Hematopoietic multipotent progenitor cell treated with erythropoietin and hydrocortisone succinate and interleukin-3 and kit ligand, for 17 days (in vitro differentiated cells): ENCODE data around the gene CD36.
A peak's percentile ranks its signal among the peaks of the same experiment; 100 is the strongest.
"Not testable (repeated sequence)": the region's sequence is repeated elsewhere in the genome, so short reads cannot be mapped to it uniquely, and the experiment has no call there.

Experiments
- DNase-seq: peaks from one replicate; pipeline ENCODE4 v3.0.0-alpha.2; 2015; ENCODE audit warnings: low spot score

The CD36 gene

DNA sequence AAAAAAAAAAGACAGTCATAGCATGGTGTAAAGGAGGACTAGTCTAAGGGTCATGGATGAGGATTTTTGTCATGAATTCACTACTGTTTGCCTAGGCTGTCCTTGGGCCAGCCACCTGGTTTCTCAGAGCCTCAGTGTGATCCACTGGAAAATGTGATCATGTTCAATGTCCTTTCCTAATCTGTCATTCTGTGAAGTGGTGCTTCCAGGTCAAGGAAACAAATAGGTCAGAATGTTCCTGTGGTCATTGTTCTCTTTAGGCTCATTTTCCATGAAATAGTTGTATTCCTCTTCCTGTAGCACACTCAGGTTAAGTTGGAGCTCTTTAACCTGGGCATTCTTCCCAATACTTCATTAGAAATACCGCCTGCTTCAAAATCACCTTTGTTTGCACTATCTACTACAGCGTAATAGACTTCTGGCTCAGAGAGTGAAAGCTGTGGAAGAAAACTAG is 16.5 kb downstream of the CD36 start:
- DNase-seq: no peak

DNA sequence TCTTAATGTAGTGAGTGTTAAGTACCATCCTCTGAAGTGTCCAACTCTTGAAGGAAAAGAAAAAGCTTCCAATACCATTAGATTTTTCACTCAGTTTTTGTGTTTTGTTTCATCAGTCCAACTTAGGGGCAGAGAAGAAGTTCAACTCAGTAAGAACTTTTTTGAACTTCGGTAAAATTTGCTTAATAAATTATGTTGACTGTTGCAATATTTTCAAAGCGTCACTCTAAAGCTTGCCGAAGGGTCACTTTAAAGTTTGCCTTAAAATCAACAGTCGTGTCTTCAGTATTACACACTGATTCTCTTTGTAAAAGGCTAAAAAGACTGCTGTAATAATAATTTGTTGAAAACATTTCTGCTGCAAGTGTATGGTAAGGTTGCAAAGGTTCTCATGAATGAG is 17.6 kb downstream of the CD36 start:
- no peak for DNase-seq

DNA sequence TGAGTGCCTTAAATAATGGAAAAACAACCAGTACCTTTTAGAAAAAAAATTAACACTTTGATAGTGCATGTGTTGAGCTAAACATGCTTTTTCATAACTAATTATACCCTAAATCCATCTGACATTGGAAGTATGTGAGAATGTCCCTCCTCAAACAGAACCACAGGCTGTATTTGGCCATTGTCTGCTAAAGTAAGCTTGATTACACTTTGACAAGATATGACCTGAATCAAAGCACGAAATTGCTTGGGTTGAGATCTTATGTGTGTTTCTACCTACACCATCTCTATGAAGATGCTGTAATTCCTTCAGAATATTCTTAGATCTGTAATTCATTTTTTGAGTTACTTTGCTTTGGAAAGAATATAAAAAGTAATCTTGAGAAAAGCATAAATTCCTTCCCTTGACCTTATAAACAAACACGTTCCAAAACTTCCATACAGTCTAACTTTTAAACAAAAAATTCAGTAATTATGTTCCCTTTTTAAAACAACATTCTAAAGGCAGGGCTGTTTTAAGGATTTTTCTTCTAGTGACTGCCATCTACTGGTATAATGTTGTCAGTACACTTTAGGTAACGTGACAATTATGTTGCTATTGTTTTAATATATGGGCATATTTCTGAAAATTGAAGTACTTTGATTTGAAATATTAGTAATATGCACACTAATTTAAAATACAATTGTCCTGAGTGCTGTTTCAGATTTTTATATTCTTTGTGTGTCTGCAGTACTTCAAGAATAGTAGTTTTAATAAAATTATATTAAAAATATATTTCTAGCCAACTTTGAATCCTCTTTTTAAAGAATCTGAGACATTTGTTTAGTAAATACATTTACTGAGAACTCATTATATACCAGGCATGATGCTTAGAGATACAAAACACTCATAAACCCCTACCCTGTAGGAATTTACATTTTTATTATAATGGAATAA is 20.9 kb downstream of the CD36 start:
- peak; percentile 79 for DNase-seq

DNA sequence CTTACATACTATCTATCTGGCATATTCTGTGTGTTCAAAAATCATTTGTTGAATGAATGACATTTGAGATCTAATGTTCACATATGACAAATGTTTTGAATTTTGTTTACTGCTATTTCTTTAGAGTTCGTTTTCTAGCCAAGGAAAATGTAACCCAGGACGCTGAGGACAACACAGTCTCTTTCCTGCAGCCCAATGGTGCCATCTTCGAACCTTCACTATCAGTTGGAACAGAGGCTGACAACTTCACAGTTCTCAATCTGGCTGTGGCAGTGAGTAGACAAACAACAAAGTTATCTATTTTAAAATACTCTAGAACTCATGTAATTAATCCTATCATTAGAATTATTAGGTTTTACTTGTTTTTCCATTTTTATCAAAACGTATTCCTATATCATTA is 22.5 kb downstream of the CD36 start:
- no peak for DNase-seq

GRCh38 chr7:80661729-80662128 is 23.3 kb downstream of the CD36 start:
- no peak for DNase-seq

DNA sequence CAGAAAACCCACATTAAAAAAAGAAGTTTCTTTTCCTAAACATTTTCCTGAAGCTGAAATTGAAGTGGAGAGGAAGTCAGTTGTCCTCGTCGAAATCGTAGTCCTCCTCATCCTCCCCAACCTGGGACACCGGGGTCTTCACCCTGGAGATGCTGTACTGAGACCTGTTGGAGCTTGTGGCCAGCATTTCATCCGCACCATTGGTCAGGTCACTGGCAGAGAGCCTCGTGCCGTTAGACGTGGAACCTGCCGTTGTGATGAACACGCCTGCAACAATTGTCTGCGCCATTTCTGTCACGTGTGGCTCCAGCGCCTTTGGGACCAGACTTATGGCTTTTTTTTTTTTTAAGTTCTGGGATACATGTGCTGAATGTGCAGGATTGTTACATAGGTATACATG is 23.8 kb downstream of the CD36 start:
- no peak for DNase-seq

- no peak for DNase-seq
Measured at GRCh38 chr7:80665526-80665925, 27.1 kb downstream of the CD36 start.

GRCh38 chr7:80666376-80666775 is 27.9 kb downstream of the CD36 start:
- DNase-seq: no peak

DNA sequence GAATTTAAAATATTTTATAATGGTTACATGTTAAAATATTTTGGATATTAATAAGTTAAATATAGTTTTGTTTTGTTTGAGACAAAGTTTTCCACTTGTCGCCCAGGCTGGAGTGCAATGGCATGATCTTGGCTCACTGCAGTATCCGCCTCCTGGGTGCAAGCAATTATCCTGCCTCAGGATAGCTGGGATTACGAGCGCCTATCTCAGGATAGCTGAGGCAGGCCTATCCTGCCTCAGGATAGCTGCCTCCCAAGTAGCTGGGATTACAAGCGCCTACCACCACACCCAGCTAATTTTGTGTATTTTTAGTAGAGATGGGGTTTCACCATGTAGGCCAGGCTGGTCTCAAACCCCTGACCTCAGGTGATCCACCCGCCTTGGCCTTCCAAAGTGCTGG is 30.9 kb downstream of the CD36 start:
- DNase-seq: not testable (repeated sequence)

GRCh38 chr7:80671744-80672143 is 33.3 kb downstream of the CD36 start:
- no peak for DNase-seq

DNA sequence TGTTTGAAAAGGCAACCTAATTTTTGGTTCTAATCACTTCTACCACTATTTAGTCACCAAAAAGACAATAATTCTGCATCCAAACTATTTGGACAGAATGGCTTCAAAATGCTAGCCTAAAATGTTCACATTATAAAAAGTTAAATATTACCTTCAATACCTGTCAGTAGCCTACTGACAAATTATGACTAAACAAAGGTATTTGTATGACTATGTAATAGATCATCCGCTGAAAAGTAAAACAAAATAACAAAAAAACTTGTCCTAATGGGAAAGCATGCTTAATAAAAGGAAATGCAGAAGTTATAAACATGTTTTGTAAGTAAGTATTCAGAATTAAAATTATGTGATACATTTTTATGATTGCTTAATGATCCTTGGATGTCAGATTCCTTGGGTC is 36.6 kb downstream of the CD36 start:
- DNase-seq: no peak

- DNase-seq: no peak
Measured at GRCh38 chr7:80676404-80676803, 38.0 kb downstream of the CD36 start.

GRCh38 chr7:80677629-80678028 is 39.2 kb downstream of the CD36 start:
- no peak for DNase-seq

- no peak for DNase-seq
Measured at GRCh38 chr7:80678707-80679106, 40.3 kb downstream of the CD36 start.

- DNase-seq: no peak
Measured at GRCh38 chr7:80679921-80680907, 41.8 kb downstream of the CD36 start.

- peak; percentile 65 for DNase-seq
Measured at GRCh38 chr7:80681272-80681885, 42.9 kb downstream of the CD36 start.

- DNase-seq: no peak
Measured at GRCh38 chr7:80682744-80683143, 44.3 kb downstream of the CD36 start.

GRCh38 chr7:80686576-80686975 is 48.1 kb downstream of the CD36 start:
- no peak for DNase-seq

DNA sequence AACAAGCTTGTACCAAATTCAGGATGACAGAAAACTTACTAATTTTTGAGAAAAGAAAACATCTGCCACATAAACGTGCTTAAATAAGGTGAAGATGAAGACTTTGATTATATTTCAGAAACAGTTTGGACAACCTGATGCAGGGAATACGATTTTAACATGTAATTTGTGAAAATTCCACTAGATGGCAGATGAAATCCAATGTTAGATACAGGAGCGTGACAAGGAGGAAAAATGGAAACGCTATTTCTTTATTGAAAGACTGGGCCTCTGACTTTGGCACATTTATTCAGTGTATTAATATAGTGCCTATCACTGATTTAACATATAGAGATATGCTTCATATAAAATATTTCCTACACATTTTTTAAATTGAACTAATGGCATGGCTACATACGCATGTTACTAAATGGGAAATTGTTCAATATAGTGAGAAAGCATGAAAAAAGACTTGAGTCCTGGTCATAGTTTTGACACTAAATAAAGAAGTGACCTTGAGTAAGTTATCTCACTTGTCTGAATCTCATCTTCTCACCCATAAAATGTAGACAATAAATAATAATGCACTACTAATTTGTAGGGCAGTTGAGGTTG is 60.7 kb downstream of the CD36 start:
- peak; percentile 52 for DNase-seq

GRCh38 chr7:80699721-80700256 is 61.3 kb downstream of the CD36 start:
- no peak for DNase-seq

DNA sequence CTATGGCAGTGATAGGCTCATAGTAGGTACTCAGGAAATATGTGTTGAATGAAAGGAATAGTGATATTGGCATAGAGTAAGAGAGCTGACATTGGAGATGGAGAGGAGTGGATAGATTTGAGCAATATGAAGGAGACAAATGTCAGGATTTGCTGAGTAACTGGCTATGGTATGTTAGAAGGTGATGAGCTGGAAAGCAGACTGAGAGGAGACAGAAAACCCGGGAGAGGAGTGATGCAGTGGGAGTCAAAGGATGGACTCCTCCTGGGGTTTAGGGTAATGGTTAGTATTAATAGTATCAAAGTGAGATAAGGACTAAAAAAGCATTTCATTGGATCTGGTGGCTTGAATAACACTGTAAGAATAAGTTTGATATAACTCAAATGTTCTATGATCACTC is 64.8 kb downstream of the CD36 start:
- DNase-seq: no peak
